NCI-H82 (cell line): ENCODE data around the gene CHRNG.
A peak's percentile ranks its signal among the peaks of the same experiment; 100 is the strongest.

Experiments
- DNase-seq: peaks from one replicate; lab custom pipeline; 2025; lab: John Stamatoyannopoulos, UW

CHRNG gene

GRCh38 chr2:232506709-232507108, 32.8 kb upstream of the CHRNG start:
- peak; percentile 41 for DNase-seq

GRCh38 chr2:232508251-232508650, 31.2 kb upstream of the CHRNG start:
- DNase-seq = no peak

- peak; percentile 86 for DNase-seq
Measured at GRCh38 chr2:232511336-232511890, 28.1 kb upstream of the CHRNG start.

GRCh38 chr2:232512602-232513001, 26.9 kb upstream of the CHRNG start:
- DNase-seq = peak; percentile 97

GRCh38 chr2:232513353-232513752, 26.1 kb upstream of the CHRNG start:
- DNase-seq = peak; percentile 55

- DNase-seq = no peak
Measured at GRCh38 chr2:232515639-232516038, 23.9 kb upstream of the CHRNG start.

- no peak for DNase-seq
Measured at GRCh38 chr2:232516551-232516950, 22.9 kb upstream of the CHRNG start.

GRCh38 chr2:232518844-232519243, 20.6 kb upstream of the CHRNG start:
- no peak for DNase-seq

- peak; percentile 68 for DNase-seq
Measured at GRCh38 chr2:232519581-232520438, 19.7 kb upstream of the CHRNG start, which contains the start of gene PRSS56. Gene PRSS56, plus strand, starts transcription at chr2:232520388. Its CDS starts 211 bp downstream, at chr2:232520599.

GRCh38 chr2:232520489-232520888, 19.0 kb upstream of the CHRNG start:
- no peak for DNase-seq

GRCh38 chr2:232521098-232521497, 18.4 kb upstream of the CHRNG start:
- no peak for DNase-seq

- DNase-seq = peak; percentile 66
Measured at GRCh38 chr2:232521959-232522622, 17.4 kb upstream of the CHRNG start.

- no peak for DNase-seq
Measured at GRCh38 chr2:232522623-232523401, 16.7 kb upstream of the CHRNG start.

GRCh38 chr2:232523402-232523681, 16.1 kb upstream of the CHRNG start:
- no peak for DNase-seq

GRCh38 chr2:232523682-232524597, 15.6 kb upstream of the CHRNG start:
- DNase-seq = no peak

- no peak for DNase-seq
Measured at GRCh38 chr2:232524771-232525170, 14.7 kb upstream of the CHRNG start.

GRCh38 chr2:232525199-232525598, 14.3 kb upstream of the CHRNG start:
- no peak for DNase-seq

GRCh38 chr2:232525791-232526371, 13.6 kb upstream of the CHRNG start, which contains the start of gene CHRND:
Gene CHRND, plus strand, starts transcription at chr2:232526160. Its CDS starts 56 bp downstream, at chr2:232526216.
- DNase-seq = peak; percentile 97

GRCh38 chr2:232526372-232526941, 13.0 kb upstream of the CHRNG start:
- DNase-seq = peak; percentile 54

- no peak for DNase-seq
Measured at GRCh38 chr2:232527905-232528470, 11.5 kb upstream of the CHRNG start.
